HG03060 (cell line): Measurements from ENCODE around the gene CA12.

Experiments used
- ATAC-seq: cut with Tn5 transposase; IDR thresholded peaks from one replicate; pipeline ENCODE4 v1.9.1; 2021; ENCODE audit warnings: low read depth, moderate number of reproducible peaks; ENCODE audit not compliant: unreplicated experiment

The CA12 gene

DNA sequence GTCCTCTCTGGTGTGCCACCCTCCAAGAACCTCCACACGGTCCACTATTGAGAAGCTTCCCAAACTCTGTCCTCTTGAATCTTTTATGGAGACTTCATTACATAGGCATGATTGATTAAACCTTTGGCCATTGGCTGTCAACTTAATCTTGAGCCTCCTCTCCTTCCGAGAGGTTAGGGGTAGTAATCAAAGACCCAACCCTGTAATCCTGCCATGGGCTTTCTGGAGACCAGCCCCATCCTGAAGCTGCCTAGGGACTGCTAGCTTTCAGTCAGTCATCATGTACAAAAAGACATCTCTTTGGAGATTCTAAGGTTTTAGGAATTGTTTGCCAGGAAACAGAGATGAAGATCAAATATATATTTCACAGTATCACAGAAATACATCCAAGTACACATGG lies 67.2 kb downstream of the CA12 start:
- ATAC-seq: no peak

DNA sequence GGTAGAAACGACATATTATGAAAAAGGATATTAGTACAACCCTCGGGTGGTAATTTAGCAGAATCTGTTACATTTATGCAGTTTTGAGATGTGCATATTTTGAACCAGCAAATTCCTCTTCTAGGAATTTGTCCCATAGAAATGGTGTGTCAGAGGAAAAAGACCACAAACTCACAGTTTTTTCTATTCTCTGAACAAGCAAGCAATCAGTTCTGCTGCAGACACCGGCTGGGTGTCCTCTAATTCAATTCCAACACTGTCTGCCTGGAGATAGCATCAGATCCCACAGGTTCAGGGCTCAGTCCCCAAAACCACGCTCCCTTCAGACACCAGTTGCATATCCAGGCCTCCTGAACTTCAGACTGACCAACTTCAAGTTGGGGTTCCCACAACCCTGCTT lies 67.8 kb downstream of the CA12 start:
- ATAC-seq: no peak

DNA sequence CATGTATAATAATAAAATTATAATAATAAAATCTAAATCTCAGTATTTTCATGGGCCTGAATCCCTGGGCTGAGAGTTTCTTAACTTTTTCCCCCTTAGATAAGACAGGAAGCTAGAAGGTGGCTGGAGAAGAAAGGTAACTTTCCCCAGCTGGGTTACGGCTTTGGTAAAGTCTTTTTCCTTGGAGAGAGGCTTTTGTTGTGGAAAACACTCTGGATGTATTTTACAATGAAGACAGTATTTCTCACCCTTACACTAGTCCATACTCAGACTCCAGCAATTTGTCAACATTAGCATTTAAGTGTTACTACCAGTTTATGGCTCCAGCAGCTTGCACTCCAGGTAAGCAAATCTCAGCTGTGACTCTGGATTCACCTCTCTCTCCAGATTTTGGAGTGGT lies 69.4 kb downstream of the CA12 start:
- no peak for ATAC-seq

DNA sequence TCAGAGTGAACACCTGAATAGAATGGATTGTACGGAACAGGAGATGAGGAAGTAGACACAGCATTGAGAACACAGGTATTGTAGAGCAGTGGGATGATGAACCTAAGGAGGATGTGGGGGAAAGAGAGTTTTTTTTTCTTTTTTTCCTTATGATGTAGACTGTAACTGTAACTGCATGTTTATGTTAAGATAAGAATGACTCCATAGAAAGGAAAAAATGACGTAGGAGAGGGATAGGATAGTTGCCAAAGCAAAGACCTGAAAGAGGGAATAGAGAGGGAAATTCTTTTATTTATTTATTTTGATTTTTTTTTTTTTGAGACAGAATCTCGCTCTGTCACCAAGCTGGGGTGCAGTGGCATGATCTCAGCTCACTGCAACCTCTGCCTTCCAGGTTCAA lies 71.0 kb downstream of the CA12 start:
- ATAC-seq: no peak

DNA sequence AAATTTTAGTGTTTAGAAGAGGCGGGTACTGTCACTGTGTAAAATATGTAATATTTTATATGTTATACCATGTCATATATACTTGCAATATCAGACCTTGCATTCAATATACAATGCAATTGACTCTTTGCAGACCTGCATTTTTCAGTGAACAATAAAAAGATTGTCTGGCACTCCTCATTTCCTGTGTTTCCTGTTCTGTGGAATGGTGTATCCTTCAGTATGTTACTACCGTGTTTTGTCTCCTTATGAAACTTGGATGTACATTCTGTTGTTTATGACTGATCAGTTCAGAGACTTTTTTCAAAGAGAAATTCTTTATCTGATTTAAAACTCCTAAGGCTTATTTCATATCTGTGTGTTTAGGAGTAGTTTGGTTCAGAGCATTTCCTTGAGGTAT lies 72.7 kb downstream of the CA12 start:
- ATAC-seq: no peak

DNA sequence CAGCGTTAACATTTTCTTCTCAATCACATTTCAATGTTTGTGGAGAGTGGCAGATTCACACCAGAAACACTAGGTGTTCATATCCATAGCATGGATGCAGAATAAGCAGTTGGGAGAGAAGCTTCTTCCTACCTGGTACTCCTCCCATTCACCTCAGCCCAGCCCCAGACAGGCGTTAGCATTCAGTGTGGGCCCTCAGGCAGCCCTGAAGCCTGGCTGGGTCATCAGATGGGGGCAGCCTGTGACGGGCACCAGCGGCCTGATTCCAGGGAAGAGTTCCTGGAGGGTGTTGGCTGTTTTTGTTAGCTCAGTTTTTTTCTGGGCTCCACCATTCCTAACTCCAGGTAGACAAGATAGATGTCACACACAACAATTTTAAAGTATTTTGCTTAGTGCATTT lies 73.2 kb downstream of the CA12 start:
- no peak for ATAC-seq

DNA sequence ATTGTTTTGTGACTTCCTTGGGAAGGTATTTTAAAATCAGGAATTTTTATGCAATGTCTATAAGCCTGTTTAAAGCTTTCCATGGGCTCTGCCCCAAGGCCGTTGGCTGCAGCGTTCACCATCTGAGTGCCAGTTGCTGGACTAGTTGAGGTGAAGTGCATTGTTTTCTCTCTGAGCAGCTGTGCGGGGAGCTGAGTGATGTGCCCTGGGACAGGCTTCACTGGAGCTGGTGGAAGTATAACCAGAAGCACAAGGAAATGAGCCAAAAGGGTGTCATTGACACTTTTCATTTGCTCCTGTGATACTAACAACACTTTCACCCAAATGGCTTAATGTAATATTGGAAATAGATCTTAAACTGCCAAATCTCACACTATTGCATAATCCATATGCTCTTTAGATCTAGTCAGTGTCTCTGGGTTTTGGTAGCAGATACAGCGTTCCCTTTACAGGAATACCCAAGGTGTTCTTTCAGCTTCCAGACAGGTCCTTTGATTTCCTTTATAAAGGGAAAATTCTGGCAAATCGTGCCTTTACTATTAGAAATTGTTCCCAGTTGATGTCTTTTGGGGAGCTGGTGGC lies 75.1 kb downstream of the CA12 start:
- no peak for ATAC-seq

DNA sequence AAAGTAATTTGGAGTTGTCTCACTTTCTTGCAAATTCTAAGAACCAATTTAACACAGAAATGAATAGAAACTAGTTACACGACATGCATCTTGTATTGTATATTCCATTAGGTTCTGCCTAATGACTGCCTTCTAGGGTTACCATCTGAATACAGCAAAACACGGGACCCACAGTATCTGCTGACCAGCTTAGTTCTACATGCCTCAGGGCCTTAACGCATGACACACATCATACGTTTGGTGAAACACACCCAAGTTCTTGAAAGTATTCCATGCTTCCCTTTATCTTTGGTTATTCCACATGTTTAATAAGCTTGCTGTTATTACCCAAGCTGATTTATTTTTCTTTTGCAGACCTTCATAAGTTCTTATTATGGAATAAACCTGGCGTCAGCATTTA lies 76.4 kb downstream of the CA12 start:
- no peak for ATAC-seq

DNA sequence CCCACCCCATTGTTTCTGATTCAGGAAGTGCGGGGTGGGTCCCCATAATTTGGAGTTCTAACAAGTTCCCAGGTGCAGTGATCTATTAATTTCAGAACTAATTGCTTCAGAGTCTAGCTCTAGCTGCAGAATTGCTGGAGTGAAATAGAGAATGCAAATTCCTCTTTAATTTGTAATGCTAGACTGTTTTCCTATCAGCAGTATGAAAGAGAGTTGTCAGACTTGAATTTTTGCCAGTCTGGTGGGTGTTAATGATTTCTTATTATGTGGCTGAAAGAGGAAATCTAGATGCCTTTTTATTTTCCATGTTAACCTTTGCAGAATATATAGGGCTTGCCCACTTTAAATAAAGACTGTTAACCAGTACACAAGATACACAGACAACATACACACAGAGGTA lies 80.6 kb downstream of the CA12 start:
- ATAC-seq: no peak

DNA sequence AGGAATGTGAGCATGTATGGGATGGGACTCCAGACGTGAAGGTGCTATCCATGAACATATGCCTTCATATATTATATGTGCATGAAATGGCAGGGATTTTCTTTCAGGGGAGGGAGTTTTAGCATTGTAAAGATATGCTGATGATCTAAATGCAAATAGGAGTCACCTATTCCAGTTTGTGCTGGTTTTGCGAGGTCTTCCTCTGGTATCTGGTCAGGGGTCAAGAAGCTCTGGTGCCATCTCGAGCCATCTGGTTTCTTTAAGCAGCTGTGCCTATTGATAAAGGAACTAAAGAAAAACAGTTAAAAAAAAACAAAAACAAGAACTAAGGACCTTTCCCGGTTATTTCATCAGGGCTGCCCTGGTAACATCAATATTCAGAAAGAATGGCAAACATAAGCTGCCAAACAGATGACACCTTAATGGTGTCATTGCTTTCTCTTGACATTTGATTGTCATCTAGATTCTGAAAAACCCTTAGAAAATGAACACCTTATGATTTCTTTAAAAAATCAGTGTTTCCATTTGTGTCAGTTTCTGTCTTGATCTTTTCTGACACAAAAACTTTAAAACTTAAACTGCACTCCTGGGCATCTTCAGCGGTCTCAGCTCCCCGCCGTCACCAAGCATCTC lies 81.6 kb downstream of the CA12 start:
- ATAC-seq: no peak

DNA sequence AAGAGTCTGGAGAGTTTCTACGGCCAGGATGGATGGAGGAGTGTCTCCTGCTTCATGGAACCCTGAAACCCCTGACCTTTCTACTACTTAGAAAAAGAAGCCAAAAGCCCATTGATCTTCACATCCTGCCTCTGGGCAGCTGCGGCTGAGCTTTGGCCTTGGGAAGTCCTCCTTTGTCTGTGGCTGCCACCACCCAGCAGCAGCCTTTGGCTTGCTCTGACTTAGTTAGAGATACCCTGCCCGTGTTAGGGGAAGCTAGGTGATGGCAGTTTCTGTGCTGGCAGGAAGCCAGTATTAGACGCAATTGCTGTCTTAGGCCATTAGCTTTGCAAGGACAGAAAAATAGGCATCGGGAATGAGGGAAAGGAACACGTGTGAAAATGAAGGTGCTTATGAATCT lies 85.5 kb downstream of the CA12 start:
- ATAC-seq: no peak

DNA sequence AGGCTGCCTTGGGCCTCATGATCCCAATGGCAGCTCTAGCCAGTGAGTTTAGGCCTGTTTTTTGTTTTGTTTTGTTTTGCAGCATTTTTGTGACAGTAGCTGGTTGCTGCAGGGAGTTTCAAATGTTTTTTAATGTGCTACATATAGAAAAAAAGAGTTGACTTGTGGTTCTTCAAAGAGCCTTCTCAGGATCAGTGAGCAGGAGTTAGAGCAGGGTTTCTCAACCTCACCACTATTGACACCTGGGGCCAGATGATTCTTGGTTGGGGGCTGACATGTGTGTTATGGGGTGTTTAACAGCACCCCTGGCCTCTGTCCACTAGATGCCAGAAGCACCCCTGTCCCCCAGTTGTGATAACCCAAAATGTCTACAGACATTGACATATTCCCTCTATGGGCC lies 86.3 kb downstream of the CA12 start:
- no peak for ATAC-seq

DNA sequence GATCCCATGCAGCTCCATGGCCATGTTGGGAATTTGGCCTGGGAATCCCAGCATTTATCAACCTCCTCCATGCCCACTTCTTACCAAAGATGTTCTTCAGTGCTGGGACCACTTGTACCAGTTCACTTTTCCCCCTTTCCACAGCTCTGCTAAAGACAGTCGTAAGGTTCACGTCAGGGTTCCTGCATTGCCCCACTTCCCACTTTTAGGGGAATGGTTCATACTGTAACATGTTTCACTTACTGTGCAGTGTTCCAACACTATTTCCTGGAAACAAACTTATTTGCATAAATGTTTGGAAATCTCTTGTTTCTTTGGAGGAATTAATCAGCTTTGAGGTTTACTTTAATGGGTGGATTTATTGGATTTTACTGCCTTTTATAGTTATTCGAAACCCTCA lies 87.3 kb downstream of the CA12 start:
- no peak for ATAC-seq

DNA sequence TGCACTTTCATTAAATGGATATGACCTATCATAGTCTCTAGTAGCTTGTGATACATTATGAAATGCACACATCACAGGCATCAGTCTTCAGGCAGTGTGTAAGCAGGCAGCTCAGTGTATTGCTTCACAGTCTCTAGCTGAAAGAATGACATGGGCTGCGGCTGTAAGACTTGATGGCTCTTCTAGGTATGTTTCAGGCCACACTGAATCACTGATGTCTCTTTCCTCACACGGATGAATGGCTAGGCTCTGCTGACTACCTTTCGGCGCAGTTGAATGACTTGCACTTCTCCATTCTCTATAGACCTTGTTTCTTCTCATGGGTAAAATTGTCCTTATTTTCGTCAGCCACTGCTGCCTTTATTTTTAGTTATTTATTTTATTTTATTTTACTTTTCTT lies 88.9 kb downstream of the CA12 start:
- no peak for ATAC-seq

DNA sequence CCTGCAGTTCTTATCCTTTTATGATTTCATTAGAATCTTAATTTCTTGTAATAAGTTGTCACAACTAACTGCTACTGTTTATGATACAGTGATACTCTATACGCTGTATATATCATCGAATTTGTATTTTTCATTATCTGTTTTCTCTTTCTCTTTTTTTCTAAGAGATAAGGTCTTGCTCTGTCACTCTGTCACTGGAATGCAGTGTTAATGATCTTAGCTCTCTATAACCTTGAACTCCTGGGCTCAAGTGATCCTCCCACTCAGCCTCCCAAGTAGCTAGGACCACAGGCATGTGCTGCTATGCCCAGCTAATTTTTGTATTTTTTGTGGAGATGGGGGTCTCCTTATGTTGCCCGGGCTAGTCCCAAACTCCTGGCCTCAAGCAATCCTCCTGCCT lies 89.4 kb downstream of the CA12 start:
- no peak for ATAC-seq

DNA sequence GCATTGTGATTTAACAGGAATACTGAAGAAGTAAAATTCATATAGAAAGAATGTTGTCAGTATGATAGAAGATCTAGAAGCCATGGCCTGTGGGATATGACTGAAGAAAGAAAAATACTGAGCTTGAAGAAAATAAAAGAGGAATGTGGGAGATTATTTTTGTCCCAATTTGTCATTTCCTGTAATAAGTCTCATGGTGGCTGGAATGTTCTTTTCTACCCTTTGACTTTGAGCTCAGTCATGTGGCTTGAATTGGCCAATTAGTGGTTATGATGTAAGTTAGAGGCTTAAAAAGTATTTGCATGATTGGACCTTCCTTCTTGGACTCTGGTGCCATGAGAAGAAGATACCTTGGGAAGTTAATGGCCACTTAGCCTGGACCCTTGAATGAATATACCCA lies 90.1 kb downstream of the CA12 start:
- ATAC-seq: no peak

DNA sequence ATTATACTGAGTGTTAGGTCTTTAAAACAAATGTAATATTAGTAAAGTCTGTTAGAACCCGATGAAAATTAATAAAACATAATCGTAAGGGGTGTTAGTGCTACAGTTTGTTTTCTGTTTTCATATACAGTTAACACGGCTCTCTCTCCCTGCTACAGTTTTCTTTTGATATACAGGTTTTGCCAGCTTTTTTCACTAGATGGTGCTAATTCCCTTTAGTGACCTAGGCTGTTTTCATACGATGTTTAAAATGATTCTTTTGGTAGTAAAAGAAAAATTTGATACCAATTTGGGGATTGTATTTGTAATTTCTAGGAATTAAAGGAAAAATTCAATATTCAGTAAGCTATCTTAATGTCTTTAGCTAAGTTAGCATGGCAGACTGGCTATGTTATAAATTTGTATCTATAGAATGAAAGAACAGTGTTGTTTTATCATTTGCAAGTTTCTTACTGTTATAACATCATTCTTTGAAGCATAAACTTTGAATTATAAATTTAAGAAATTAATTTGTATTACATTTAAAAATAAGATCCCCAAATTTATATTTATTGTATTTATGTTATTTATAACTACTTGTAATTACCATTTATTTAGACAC lies 92.8 kb downstream of the CA12 start:
- ATAC-seq: no peak

DNA sequence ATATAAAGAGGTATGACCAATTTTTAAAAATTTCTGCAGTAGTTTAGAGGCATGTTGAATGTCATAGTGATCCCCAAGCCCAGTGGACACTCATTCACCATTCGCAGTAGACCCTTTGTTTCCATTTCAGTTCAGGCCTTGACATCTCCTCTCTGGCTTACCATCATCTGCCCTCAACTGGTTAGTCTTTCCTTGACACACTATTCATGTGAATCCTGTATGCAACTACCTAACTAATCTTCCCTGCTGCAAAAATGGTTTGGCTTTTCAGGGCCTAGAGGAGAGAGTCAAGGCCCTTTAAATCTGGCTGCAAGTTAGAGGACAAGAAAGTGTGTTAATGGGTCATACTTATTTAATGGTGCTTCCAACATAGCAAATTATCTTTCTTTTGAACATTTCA lies 93.3 kb downstream of the CA12 start:
- ATAC-seq: no peak

DNA sequence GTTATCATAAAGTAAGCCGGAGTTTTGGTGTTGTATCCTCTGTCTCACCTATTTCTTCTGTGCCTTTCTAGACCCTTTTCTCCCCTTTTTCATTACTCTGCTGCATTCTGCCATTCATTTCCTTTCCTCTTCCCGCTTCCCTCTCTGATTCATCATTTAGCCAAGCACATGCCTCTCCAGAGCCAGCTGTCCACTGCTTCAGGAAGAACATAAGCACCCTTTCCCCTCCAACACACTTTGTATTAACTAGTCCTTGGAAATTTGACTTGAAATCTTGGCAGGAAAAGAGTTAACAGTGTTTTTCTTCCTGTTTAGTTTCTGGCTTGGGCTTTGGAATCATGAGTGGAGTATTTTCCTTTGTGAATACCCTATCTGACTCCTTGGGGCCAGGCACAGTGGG lies 94.5 kb downstream of the CA12 start:
- no peak for ATAC-seq

DNA sequence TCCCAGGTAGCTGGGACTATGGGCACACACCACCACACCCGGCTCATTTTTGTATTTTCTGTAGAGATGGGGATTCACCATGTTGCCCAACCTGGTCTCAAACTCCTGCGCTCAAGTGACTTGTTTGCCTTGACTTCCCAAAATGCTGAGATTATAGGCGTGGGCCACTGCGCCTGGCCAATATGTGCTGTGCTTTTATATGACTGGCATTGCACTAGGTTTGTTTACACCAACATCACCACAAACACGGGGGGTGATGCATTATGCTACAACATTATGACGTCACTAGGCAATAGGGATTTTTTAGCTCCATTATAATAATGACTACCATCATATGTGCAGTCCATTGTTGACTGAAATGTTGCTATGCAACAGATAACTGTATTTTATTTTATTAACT lies 97.3 kb downstream of the CA12 start:
- no peak for ATAC-seq

DNA sequence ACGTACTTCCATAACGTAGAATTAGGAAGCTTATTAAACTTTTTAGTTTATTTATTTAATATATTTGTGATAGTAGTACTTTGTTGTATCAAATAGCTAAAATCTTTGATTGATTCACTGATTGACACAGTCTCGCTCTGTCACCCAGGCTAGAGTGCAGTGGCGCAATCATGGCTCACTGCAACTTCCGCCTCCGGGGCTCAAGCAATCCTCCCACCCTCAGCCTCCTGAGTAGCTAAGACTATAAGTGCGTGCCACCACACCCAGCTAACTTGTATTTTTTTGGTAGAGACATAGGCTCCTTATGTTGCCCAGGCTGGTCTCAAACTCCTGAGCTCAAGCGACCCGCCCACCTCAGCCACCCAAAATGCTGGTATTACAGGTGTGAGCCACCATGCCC lies 98.5 kb downstream of the CA12 start:
- no peak for ATAC-seq

DNA sequence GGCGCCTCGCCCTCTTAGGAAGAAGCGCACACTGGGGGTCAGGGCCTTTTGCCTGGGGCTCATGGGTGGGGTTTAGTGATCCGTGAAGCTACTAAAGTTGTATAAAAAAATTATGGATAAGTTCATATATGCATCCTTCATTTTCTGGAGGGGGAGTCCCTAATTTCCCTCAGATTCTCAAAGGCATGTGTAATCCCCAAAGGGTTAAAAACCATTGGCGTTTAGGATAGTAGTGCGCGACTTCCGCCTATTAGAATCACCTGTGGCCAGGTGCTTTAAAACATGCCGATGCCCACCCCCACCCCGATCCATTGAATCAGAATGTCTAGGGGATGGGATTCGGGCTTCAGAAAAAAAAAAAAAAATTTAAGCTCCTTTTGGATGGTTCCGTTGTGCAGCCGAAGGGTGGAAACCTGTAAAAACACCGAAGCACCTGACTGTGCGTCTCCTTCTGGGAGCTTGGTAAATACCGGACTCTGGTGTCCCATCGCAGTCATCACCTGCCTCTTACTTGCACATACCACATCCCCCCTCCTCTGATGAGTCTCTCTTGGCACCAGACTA lies 103.7 kb downstream of the CA12 start:
- no peak for ATAC-seq
